GM18507 (cell line): ENCODE results near the gene PRKCE.

Experiments
- DNase-seq: peaks from one replicate; pipeline ENCODE4 v3.0.0; 2011; ENCODE audit warnings: low read depth; ENCODE audit not compliant: insufficient read length; ENCODE audit errors: extremely low spot score
- FAIRE-seq: peaks from 2 replicates; lab custom pipeline; 2011; peaks lifted over from hg19 to GRCh38; lab: Jason Lieb, UNC

Gene PRKCE

DNA sequence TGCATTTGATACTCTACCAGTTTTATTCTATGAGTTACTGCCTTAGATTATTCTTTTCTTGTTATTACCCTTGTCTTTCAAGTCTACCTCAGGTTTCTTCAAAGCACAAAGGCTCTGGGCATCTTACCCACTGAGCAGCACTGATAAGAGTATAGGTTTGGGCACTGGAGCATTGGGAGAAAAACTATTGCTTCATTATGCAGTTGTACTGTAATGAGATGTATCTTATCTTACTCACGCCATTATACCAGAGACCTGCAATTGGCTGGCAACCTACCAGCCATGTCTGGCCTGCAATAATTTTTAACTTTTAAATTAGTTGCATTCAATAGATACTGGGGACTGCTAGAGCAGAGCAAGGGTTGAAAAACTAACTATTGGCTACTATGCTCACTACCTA is 21.5 kb upstream of the PRKCE start:
- DNase-seq (no peak), FAIRE-seq (no peak)

DNA sequence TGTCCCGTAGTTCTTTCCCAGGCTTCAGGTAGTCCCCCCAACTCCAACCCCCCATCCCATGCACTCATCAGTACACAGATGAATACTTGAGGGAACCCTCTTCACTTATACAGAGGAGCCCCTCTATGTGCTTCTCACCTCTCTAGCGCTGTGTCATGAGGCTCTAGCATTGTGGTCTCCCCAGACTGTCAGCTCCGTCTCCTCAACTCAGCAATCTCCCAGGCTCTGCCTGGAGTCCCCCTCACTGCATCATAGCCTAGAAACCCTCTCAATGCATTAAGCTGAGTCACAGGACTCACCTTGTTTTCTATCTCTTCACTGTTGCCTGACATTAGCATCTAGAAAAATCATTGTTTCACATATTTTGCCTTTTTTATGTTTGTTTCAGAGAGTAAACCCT is 20.2 kb upstream of the PRKCE start:
- no peak for FAIRE-seq

DNA sequence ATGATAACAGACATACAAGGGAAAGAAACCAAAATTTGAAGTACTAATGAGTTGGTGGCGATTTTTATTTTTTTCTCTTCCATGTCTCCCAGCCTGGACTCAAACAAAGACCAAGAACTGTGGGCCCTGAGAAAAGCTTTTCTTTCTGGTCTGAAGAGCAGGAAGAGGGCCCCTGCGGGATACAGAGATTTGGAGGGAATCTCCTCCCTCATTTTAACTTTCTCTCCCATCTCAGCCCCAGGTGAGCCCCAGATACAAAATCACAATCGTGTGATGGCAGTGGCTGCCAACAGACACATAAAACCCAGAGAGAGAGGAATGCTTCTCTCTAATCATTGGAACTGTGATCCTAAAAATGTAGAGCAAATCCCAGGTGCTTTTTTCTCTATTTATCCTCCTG is 19.5 kb upstream of the PRKCE start:
- DNase-seq (no peak), FAIRE-seq (no peak)

More for the DNA sequence above, 20.2 kb upstream of the PRKCE start:
- DNase-seq: no peak

DNA sequence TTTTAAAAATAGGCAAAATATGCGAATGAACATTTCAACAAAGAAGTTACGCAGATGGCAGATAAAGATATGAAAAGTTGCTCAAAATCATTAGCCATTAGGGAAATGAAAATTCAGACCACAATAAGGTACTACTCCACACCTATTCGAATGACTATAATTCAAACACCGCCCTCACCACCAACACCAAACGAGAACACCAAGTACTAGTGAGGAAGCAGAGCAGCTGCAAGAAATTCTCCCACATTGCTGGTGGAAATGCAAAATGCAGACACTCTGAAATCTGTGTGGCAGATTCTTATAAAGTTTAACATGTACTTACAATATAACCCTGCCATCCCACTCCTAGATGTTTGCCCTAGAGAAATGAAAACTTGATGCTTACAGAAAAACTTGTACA is 17.3 kb upstream of the PRKCE start:
- FAIRE-seq (no peak), DNase-seq (no peak)

DNA sequence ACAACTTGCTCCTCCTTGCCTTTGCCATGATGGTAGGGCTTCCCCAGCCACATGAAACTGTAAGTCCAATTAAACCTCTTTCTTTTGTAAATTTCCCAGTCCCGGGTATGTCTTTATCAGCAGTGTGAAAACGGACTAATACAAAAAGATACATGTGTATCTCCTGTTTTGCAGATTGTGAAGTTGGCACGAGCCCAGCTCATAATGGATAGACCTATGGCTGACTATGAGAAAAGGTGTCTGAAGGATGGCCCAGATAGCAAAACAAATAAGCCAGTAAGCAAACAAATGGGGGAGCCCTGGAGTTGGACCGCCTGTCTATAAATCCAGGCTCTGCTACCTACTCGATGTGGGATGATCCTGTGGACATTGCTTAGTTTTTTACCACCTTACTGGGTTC is 15.5 kb upstream of the PRKCE start:
- FAIRE-seq (no peak), DNase-seq (no peak)

DNA sequence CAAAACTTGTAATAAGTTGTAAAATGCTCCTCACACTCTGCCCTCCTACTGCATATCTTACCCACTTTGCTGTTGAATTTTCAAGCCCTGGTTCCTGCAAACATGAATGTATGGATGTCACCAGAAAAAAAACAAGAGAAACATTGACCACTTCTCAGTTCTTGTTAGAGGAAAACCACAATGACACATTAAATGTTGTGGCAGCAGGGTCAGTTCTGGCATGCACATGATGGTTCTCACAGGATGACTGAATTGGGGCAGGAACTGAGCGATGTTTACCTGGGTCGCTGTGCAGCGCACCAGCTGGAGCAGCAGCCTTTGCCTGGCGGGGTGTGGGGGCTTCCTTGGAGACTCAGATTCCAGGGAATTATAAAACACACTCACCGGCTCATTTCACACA is 14.0 kb upstream of the PRKCE start:
- peak; percentile 60 for FAIRE-seq
- no peak for DNase-seq

DNA sequence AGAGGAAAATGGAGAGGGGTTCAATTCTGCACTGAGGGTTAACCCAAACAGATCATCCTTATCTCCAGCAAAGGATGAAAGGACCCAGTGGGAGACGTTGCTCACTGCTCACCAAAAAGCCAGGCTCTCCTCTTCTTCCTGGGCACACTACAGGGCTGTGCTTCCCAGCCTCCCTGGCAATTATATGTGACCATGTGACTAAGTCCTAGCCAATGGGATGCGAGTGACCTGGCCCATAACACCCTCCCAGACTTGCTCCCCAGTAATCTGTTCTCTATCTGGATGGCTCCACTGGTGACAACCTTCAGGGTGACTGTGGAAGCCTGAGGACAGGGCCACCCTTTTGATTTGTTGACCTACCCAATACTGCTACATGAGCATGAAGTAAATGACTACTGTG is 10.9 kb upstream of the PRKCE start:
- FAIRE-seq (no peak), DNase-seq (no peak)

DNA sequence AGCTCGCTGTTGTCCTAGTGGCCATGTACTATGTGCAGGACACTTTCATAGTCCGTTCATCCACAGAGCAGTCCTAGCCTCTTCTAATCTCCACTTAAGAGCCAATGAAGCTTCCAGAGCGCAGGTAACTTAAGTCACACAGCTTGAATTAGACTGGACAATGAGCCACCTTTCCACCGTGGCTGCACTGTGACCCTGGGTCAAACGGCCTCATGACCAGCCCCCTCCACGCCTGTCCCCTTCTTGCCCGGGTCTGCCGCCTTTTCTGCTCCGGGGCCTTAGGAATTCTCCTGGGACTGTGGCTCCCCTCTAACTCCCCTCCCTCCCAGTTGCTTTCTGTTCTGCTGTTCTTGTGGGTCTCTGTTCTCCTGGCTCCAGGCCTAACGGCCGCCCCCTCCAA is 8.4 kb upstream of the PRKCE start:
- no peak for FAIRE-seq
- no peak for DNase-seq

DNA sequence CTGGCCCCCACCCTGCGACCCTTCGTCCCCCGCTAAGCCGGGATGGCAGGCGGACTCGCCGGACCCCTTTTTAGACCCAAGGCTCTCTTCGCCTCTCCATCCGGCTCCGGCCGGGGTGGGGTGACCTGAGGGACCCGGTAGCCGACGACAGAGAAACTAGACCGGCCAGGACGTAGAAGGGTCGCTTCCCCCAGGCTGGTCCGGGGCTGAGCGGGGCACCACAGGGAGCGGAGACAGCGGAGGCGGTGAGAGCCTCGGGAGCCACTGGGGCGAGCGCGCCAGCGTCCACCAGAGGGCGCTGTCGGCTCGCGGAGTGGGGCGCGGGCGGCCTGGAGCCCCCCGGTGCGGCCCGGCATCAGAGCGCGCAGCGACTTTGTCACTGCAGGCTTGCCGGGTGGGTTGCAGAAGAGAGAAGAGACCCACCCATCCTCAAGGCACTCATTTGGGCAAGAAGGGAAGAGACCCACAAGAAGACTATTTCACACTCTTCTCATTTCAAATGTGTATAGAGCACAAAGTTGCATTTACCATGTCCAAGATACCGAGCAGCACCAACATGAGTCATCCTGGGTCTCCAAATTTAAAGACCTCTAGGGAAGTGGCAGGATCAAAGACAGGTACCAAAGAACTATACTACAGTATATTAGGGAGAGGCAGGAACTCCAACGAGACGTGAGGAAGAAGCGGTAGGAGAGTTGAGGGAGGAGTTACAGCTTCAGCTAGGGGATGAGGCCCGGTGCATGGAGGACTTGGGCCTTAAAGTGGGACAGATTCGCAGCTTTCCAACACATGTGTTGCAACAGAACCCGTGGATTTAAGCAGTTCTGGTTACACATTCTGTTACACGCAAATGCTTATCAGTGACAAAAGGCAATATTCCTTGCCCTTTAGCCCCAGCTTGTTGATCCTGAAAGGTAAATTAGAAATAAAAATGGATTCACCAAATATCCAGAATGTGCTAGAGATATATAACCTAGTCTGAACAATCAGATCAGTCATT is 7.6 kb upstream of the PRKCE start:
- DNase-seq (peak; percentile 66), FAIRE-seq (peak; percentile 71)

DNA sequence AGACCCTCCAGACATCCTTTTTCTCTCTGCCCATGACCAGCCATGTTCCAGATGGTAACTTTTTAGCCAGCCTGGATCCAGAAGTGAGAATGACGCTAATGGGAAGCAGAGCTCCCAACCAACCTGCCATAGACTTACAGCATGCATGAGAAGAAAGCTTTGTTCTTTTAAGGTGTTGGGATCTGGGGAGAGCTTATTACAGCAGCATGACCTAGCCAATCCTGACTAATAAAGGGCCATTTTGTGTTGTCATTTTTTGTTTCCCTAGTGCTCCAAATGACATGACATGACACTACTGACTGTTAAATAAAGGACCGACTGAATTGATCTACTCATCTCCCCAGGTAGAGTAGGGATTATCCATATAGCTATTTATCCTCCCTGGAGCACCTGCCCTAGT is 5.2 kb upstream of the PRKCE start:
- no peak for FAIRE-seq
- no peak for DNase-seq

DNA sequence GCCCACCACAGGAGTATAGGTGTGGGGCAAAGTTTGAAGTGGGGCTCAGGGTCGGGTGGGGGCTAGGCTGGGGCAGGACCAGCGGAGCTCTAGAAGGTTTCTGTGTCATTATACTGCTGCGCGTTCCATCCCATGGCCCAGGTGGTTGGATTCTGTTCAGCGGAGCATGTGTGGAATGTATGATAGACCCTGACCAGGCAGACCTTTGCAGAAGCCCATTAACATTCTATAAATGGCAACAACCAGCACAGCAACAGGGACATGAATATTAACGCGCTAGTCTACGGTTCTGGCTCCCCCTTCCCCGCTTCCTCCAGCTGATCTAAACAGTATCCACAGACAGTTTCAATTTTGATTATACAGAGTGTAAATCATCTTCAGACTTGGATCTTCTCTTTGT is 4.1 kb upstream of the PRKCE start:
- no peak for DNase-seq
- FAIRE-seq: no peak

DNA sequence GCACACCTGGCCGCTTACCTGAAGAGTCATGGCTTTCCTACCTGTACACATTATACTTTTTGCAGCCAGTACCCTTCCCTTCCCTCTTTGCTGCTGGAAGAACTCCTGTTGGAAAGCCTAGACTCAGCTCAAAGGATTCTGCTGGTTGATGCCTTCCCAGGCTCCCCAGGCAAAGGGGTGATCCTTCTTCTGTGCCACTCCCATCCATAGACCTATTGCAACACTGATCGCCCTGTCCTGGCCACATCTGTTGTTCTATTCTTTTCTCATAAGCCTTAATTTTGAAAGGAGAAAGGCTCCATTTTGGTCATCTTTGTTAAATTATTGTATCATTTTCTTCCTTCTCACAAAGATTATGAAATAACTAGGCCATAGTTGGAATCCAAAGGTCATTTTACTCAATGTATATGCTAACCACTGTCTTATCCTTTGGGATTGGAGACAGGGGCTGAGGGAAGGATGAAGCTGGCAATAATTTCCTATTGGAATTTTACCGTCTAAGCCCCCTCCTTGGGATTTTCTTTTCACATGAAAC is 3.4 kb upstream of the PRKCE start:
- FAIRE-seq: no peak
- no peak for DNase-seq

DNA sequence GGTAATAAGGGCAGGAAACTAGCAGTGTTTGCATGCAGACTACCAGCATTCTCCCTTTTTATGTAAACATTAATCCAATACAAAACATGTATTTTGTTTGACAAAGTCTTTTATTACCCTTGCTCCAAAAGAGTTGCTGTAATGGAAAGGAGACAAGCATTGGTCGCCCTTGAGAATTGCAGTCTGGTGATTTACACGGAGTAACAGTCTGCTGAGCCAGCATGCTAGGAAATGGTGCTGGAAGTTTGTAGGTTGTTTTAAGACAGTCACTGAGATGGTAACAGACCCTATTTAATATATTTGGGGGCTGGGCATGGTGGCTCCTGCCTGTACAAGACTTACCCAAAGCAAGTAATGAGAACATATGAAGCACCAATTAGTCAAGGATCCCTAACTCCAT is 2.8 kb upstream of the PRKCE start:
- DNase-seq (no peak), FAIRE-seq (no peak)

DNA sequence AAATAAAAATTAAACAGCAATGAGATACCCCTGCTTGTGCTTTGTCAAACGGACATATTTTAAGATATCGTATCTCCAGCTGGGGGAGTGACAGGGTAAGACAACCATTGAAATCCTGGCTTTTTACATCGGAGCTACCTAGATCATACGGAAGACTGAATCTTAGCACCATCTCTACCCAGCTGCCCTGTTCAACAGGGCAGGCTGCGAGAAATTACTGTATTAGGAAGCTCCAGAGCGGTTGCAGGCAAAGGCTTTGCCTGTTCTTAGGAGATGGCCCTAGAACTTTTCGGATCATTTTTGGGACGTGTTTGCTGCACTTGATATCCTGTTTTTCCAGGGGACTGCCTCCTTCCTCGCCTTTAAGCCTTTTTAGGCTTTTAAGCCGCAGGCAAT is 2.0 kb upstream of the PRKCE start:
- no peak for DNase-seq
- no peak for FAIRE-seq

DNA sequence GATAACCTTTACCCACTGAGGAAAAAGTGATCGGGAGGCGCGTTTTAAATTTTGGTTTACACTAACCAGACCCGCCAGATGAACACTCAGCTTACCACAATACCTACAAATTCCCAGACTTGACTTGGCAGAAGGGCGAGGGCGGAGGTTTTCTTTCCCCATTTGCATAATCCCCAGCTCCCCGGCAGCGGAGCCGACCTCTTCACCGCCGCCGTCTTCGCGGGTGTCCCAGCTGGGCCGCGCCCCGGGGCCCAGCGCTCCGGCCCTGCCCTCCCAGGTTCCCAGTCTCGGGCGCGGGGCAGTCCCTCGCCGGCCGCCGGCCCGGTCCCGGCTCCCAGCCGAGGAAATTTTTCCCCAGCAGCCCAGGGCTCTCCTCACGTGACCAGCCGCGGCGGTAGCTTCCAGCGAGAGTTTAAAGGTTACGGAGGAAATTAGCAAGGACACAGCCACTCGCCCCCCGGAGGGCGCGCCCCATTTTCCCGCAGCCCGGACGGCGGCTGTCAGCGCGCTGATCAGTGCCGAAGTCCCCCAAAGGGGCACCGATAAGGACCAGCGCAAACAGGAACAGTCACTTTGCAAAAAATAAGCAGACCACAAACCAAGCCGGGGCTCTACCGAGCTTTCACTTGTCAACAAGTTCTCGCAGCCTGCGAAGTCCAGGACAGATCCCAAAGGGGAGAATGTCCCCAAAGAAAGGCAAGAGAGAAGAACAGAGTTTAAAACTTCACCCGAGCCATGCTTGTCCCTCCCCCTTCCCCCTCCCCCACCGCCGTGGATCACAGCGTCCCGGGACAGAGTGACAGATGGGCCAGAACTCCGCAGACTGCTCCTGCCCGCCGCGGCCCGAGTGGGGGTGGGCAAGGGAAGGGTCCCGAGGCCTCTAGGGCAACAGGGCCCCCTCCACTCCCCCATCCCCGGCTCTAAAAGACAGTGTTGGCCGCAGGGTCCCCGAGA is 1.3 kb upstream of the PRKCE start:
- no peak for DNase-seq
- peak; percentile 84 for FAIRE-seq

DNA sequence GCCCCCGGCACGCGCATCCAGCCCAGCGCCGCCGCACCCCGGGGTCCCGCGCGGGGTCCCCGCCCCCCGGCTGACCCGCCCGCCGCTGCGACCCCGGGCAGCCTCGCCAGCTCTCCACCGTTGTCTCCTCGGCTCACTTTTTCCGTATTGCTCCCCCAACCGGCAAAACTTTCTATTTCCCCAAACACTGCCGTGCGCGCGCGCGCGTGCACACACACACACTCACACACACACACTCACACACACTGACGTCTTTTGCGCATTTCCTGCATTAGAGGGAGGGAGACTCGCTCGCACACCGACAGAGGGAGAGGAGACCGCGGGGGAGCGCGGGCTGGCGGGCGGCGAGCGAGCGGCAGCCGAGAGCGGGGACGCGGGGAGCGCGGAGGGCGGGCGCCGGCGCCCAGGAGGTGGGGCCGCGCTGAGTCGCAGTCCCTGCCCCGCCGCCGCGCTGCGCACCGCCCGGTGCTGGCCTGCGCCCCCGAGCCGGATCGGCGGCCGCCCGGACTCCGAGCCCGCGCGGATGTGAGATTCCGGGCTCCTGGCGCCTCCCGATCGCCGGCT is 542 bp upstream of the PRKCE start:
- FAIRE-seq: peak; percentile 97
- peak; percentile 80 for DNase-seq

DNA sequence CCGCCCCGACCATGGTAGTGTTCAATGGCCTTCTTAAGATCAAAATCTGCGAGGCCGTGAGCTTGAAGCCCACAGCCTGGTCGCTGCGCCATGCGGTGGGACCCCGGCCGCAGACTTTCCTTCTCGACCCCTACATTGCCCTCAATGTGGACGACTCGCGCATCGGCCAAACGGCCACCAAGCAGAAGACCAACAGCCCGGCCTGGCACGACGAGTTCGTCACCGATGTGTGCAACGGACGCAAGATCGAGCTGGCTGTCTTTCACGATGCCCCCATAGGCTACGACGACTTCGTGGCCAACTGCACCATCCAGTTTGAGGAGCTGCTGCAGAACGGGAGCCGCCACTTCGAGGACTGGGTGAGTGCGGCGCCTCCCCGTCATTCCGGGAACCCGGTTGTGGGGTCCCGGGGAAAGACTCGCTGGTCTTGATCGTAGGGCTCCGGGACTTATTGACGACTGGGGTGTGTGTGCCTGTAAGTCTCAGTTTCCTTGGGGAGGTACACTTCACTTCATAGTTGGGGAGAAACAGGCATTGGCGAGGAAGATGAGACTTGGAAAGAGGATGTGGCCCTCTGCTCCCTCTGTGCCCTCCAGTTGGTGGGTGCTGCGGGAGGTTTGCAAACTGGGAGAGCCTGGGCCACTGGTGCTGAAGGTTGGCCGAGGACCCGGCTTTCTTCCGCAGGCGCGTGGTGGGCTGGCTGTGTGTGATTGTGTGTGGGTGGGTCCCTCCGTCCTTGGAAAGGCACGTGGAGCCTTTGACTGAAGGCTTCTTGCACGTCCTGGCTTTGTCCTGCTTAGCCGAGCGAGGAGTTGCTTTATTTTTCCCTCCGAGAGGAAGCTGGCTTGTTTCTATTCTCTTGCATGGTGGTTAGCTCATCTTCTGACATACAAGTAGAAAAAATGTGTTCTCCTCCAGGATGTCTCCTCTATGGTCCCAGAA is 886 bp downstream of the PRKCE start:
- peak; percentile 73 for FAIRE-seq
- DNase-seq: no peak

DNA sequence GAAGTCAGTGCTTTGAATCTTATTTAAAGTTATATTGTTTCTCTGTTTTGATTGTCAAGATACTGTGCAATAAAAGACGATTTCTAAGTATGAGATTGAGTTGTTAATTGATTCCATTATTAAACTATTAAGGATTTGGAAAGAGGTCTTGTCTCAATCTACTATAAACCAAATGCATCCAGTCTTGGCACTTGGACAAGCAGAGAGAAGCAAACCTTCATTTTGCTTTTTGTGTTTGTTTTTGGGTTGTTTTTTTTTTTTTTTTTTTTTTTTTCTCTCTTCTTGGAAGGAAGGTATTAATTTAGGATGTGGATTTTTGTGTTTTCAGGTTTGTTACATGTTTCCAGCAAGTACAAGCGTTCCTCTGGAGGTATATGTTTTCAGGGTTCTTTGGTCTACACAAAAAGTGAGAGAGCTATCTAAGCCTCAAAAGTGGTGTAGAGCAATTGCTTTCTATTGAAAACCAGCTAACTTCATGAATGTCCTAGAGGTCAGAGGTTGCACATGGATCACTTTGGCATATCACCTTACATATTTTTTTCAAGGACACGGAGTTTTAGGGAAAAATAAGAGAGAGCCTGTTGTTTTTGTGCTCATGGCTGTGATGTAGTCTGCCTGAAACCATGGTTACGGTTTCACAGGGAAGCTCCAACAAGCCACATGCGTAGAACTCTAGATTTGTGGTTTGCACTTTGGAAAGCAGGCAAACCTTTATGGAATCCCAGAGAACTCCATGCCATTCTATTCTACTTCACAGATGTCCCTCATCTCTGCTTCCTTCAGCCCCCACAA is 1.8 kb downstream of the PRKCE start:
- FAIRE-seq: no peak

More for the DNA sequence above, 1.8 kb downstream of the PRKCE start:
- no peak for DNase-seq
